ENCODE data around the gene EXOC5. TPM values are rescaled to one million over a fixed set of nuclear protein-coding genes. Genes with fewer than 3 reads are reported as not detected.

The EXOC5 gene
- polyA plus RNA-seq, 1 donor from 2014 or later = 138 TPM

GRCh38 chr14:57174466-57174865 is 94.2 kb downstream of the EXOC5 start:
- Histone ChIP-seq H3K4me3 (ENCODE audit: low read length) (no peak overlapping the region), H3F3A (ENCODE audit: insufficient read depth, low read length, poor library complexity, severe bottlenecking) (no peaks in the 10 kb centered on the region), H3K9me2 (ENCODE audit: insufficient read depth, low read length) (no peaks in the 10 kb centered on the region), H2AFZ (ENCODE audit: low read depth, low read length) (no peak overlapping the region), H3K9ac (ENCODE audit: low read length) (no peak overlapping the region), H3K36me3 (ENCODE audit: insufficient read depth, low read length) (no peaks in the 10 kb centered on the region), H4K20me1 (ENCODE audit: insufficient read depth) (no peaks in the 10 kb centered on the region), H3K27ac (ENCODE audit: low read length) (no peak overlapping the region), H3K79me2 (replicated peaks; ENCODE audit: insufficient read depth, low read length) (no peaks in the 10 kb centered on the region), H3K4me2 (ENCODE audit: low read length) (no peak overlapping the region), H3K9me3 (ENCODE audit: low read length) (no peaks in the 10 kb centered on the region), H3K27me3 (ENCODE audit: insufficient read depth, low read depth, low read length) (no peaks in the 10 kb centered on the region)
- no peak for TF ChIP-seq RAD21 (conservative IDR thresholded peaks at IDR 0.05)
- no peak for TF ChIP-seq EP300 (conservative IDR thresholded peaks at IDR 0.05; ENCODE audit: poor library complexity, severe bottlenecking)
- TF ChIP-seq EZH2 (IDR thresholded peaks at IDR 0.05; ENCODE audit: borderline replicate concordance, insufficient read depth, low read length, poor library complexity, severe bottlenecking) = no peak
- no peak for TF ChIP-seq TAF1 (IDR thresholded peaks at IDR 0.05; ENCODE audit: low read depth)
- no peak for TF ChIP-seq MXI1 (conservative IDR thresholded peaks at IDR 0.05; ENCODE audit: poor library complexity, severe bottlenecking)
- no peak for TF ChIP-seq SMC3 (conservative IDR thresholded peaks at IDR 0.05; ENCODE audit: poor library complexity)
- no peak for TF ChIP-seq POLR2AphosphoS5 (IDR thresholded peaks at IDR 0.05)
- TF ChIP-seq CTCF (IDR thresholded peaks at IDR 0.05; ENCODE audit: poor library complexity, severe bottlenecking) = no peak
- no peak for TF ChIP-seq REST (IDR thresholded peaks at IDR 0.05; ENCODE audit: borderline replicate concordance)

GRCh38 chr14:57171903-57172302 is 96.8 kb downstream of the EXOC5 start:
- H3K79me2 ChIP-seq (replicated peaks; ENCODE audit: insufficient read depth, low read length) = no peaks in the 10 kb centered on the region
- H3K9ac ChIP-seq (ENCODE audit: low read length) = no peak overlapping the region
- no peaks in the 10 kb centered on the region for H3F3A ChIP-seq (ENCODE audit: insufficient read depth, low read length, poor library complexity, severe bottlenecking)
- H2AFZ ChIP-seq (ENCODE audit: low read depth, low read length) = no peak overlapping the region
- H3K36me3 ChIP-seq (ENCODE audit: insufficient read depth, low read length) = no peaks in the 10 kb centered on the region
- H3K9me3 ChIP-seq (ENCODE audit: low read length) = no peaks in the 10 kb centered on the region
- TF ChIP-seq CTCF (IDR thresholded peaks at IDR 0.05; ENCODE audit: poor library complexity, severe bottlenecking) = no peak
- TF ChIP-seq MXI1 (conservative IDR thresholded peaks at IDR 0.05; ENCODE audit: poor library complexity, severe bottlenecking) = no peak
- no peak for TF ChIP-seq TAF1 (IDR thresholded peaks at IDR 0.05; ENCODE audit: low read depth)
- no peak for TF ChIP-seq SMC3 (conservative IDR thresholded peaks at IDR 0.05; ENCODE audit: poor library complexity)
- TF ChIP-seq POLR2AphosphoS5 (IDR thresholded peaks at IDR 0.05) = no peak
- TF ChIP-seq RAD21 (conservative IDR thresholded peaks at IDR 0.05) = no peak
- TF ChIP-seq EP300 (conservative IDR thresholded peaks at IDR 0.05; ENCODE audit: poor library complexity, severe bottlenecking) = no peak
- TF ChIP-seq REST (IDR thresholded peaks at IDR 0.05; ENCODE audit: borderline replicate concordance) = no peak
- no peak for TF ChIP-seq EZH2 (IDR thresholded peaks at IDR 0.05; ENCODE audit: borderline replicate concordance, insufficient read depth, low read length, poor library complexity, severe bottlenecking)
- no peak overlapping the region for H3K4me3 ChIP-seq (ENCODE audit: low read length)
- H3K9me2 ChIP-seq (ENCODE audit: insufficient read depth, low read length) = no peaks in the 10 kb centered on the region
- H3K4me2 ChIP-seq (ENCODE audit: low read length) = no peak overlapping the region
- no peaks in the 10 kb centered on the region for H4K20me1 ChIP-seq (ENCODE audit: insufficient read depth)
- H3K27ac ChIP-seq (ENCODE audit: low read length) = no peak overlapping the region
- H3K27me3 ChIP-seq (ENCODE audit: insufficient read depth, low read depth, low read length) = no peaks in the 10 kb centered on the region
